K562 (cell line): ENCODE results near the gene ZSCAN29. TPM values are rescaled to one million over a fixed set of nuclear protein-coding genes. Genes with fewer than 3 reads are reported as not detected.
A peak's percentile ranks its signal among the peaks of the same experiment; 100 is the strongest.

Experiments
- COPS2 ChIP-seq: fragments of 450-650 bp; conservative IDR thresholded peaks from 2 replicates; pipeline ENCODE4 v1.6.1; 2016; ENCODE audit warnings: mild to moderate bottlenecking, moderate library complexity
- DNMT1 ChIP-seq: fragments of 450-650 bp; IDR thresholded peaks from 2 replicates; pipeline ENCODE4 v1.6.1; 2016; ENCODE audit warnings: antibody characterized with exemption, mild to moderate bottlenecking
- E2F3 ChIP-seq: fragments of 250-450 bp; sonication (Bioruptor Pico); IDR thresholded peaks from 2 replicates; pipeline ENCODE4 v1.4.0; 2020; ENCODE audit warnings: mild to moderate bottlenecking
- FOSL1 ChIP-seq: fragments of 200-800 bp; sonication (Bioruptor generic); conservative IDR thresholded peaks from 2 replicates; pipeline ENCODE4 v1.6.1; 2016; ENCODE audit warnings: missing genetic modification characterization, missing compliant biosample characterization
- MCM3 ChIP-seq: fragments of 450-650 bp; IDR thresholded peaks from 2 replicates; pipeline ENCODE4 v1.6.1; 2016
- NFATC3 ChIP-seq: fragments of 450-650 bp; IDR thresholded peaks from 2 replicates; pipeline ENCODE4 v1.6.1; 2017; ENCODE audit warnings: mild to moderate bottlenecking
- NR2C2 ChIP-seq, 2 experiments: fragments of 200-800 bp in 1 of 2; sonication (Bioruptor generic) in 1 of 2; sonication (generic) in 1 of 2; formaldehyde crosslinking in 1 of 2; IDR thresholded peaks; 2 replicates each; pipeline versions ENCODE4 v1.6.1 to v1.8.0; 2016 to 2022; ENCODE audit warnings: mild to moderate bottlenecking in 1 of 2, missing compliant biosample characterization in 1 of 2, missing genetic modification characterization in 1 of 2, missing genetic modification reagents in 1 of 2
- RAD21 ChIP-seq, 2 experiments: fragments of 250-450 bp in 1 of 2; fragments of 450-650 bp in 1 of 2; sonication (Bioruptor Pico) in 1 of 2; formaldehyde crosslinking in 1 of 2; IDR thresholded peaks in 1 of 2; conservative IDR thresholded peaks in 1 of 2; 2 replicates each; pipeline versions ENCODE4 v1.4.0 to v1.8.0; 2020 to 2022; ENCODE audit warnings: mild to moderate bottlenecking in 2 of 2, moderate library complexity in 1 of 2
- RBM14 ChIP-seq: fragments of 200-400 bp; formaldehyde crosslinking; IDR thresholded peaks from 2 replicates; pipeline ENCODE4 v1.6.1; 2018; ENCODE audit warnings: low read depth, mild to moderate bottlenecking, low read length, moderate library complexity, borderline replicate concordance; ENCODE audit not compliant: insufficient read depth
- RUNX1 ChIP-seq: sonication (generic); IDR thresholded peaks from 2 replicates; pipeline ENCODE4 v1.6.1; 2016; ENCODE audit warnings: antibody characterized with exemption, low read depth
- TCF3 ChIP-seq: sonication (generic); formaldehyde crosslinking; IDR thresholded peaks from 2 replicates; pipeline ENCODE4 v1.4.0; 2020; ENCODE audit warnings: mild to moderate bottlenecking, missing genetic modification reagents
- ZBTB49 ChIP-seq: sonication (generic); formaldehyde crosslinking; IDR thresholded peaks from 2 replicates; pipeline ENCODE4 v1.8.0; 2022; ENCODE audit warnings: missing genetic modification reagents, mild to moderate bottlenecking, borderline replicate concordance
- ZBTB7A ChIP-seq: IDR thresholded peaks from 2 replicates; pipeline ENCODE4 v1.6.1; 2011; ENCODE audit warnings: low read depth, mild to moderate bottlenecking, low read length, moderate library complexity, borderline replicate concordance; ENCODE audit not compliant: control insufficient read depth
- ZKSCAN8 ChIP-seq: fragments of 200-800 bp; sonication (Bioruptor generic); IDR thresholded peaks from 2 replicates; pipeline ENCODE4 v1.6.1; 2016; ENCODE audit warnings: missing genetic modification characterization, missing compliant biosample characterization
- ZNF316 ChIP-seq: fragments of 450-650 bp; IDR thresholded peaks from 2 replicates; pipeline ENCODE4 v1.6.1; 2016
- ZNF445 ChIP-seq: fragments of 250-450 bp; sonication (Bioruptor Pico); IDR thresholded peaks from 2 replicates; pipeline ENCODE4 v1.4.0; 2020; ENCODE audit warnings: low read depth, mild to moderate bottlenecking, moderate library complexity
- ZNF696 ChIP-seq: fragments of 250-450 bp; sonication (Bioruptor Pico); conservative IDR thresholded peaks from 2 replicates; pipeline ENCODE4 v1.4.0; 2020; ENCODE audit warnings: mild to moderate bottlenecking, moderate library complexity
- ZNF780A ChIP-seq: fragments of 250-450 bp; sonication (Bioruptor Pico); IDR thresholded peaks from 2 replicates; pipeline ENCODE4 v1.5.0; 2021; ENCODE audit warnings: mild to moderate bottlenecking
- polyA plus RNA-seq, 8 experiments: library from polyadenylated mRNA; depleted of rRNA in 4 of 8; stranded (reverse) in 5 of 8; unstranded in 3 of 8; fragments of >200 nt; fragmentation: Nextera tagmentation in 2 of 8; fragmentation: Illumina TruSeq in 1 of 8; extraction: Ambion mirVana in 2 of 8; extraction: Trizol in 1 of 8; gene quantifications; 2 replicates each; pipeline versions ENCODE4 v1.2.1 to v1.2.3, GENCODE V29; 2011 to 2014; ENCODE audit warnings: inconsistent platforms in 1 of 8, missing spikeins in 1 of 8
- total RNA-seq, 7 experiments: library from RNA; depleted of rRNA in 6 of 7; stranded (reverse); fragments of >200 nt in 6 of 7; fragmentation: Illumina TruSeq in 2 of 7; extraction: Trizol in 2 of 7; gene quantifications; 2 replicates each; pipeline versions ENCODE4 v1.2.1 to v1.2.3, GENCODE V29; 2011 to 2021; ENCODE audit warnings: low replicate concordance in 1 of 7
- TF ChIP-seq, protein P1 (sequence below): sonication (generic); formaldehyde crosslinking; IDR thresholded peaks from 2 replicates; pipeline ENCODE4 v1.9.0; 2022; ENCODE audit warnings: mild to moderate bottlenecking, missing genetic modification reagents
- TF ChIP-seq, protein P2 (sequence below): sonication (generic); formaldehyde crosslinking; IDR thresholded peaks from 2 replicates; pipeline ENCODE4 v1.8.1; 2023; ENCODE audit warnings: mild to moderate bottlenecking, missing genetic modification reagents
- TF ChIP-seq, protein P3 (sequence below): fragments of 450-650 bp; IDR thresholded peaks from 2 replicates; pipeline ENCODE4 v1.6.1; 2017; ENCODE audit warnings: antibody characterized with exemption

Gene ZSCAN29
- total and polyA plus RNA-seq, 9 of the 15 experiments (the other 6 are each of a cell fraction or from before 2014, with no cell fraction given), result 2.5 to 28.6 (median 19.7) TPM

DNA sequence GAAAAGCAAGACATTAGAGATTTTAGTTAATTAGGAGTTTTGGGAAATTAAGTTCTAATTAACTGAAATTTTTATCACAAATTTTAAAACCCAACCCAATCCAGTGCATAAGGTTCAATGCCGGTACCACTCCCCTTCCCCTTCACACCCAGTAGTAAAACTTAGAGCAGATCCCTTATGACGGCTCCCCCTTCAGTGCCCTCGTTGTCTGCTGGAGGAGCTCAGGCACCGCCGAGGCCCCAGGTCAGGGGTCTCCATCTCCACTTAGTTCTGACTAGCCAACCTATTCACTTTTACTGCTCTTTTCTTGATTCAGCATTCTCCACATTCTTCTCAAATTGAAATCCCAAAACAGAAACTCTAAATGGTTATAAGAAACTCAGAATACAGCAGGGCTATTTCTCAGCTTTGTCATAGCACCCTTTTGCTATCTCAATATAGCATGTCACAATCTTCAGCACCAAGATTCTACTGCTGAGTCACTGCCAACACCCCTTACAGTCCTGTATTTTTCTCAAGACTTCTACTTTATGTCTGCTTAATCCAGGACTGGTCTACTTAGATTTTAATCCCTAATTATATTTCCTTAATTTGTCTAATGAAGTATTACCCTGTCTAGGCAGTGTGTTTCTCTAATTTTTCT lies 39.9 kb upstream of the ZSCAN29 start (continued):
- no peak for TF ChIP-seq ZNF445
- TF ChIP-seq, protein P1, sequence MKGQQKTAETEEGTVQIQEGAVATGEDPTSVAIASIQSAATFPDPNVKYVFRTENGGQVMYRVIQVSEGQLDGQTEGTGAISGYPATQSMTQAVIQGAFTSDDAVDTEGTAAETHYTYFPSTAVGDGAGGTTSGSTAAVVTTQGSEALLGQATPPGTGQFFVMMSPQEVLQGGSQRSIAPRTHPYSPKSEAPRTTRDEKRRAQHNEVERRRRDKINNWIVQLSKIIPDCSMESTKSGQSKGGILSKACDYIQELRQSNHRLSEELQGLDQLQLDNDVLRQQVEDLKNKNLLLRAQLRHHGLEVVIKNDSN (CRISPR knock-in tag), result no peak
- TF ChIP-seq, protein P2, sequence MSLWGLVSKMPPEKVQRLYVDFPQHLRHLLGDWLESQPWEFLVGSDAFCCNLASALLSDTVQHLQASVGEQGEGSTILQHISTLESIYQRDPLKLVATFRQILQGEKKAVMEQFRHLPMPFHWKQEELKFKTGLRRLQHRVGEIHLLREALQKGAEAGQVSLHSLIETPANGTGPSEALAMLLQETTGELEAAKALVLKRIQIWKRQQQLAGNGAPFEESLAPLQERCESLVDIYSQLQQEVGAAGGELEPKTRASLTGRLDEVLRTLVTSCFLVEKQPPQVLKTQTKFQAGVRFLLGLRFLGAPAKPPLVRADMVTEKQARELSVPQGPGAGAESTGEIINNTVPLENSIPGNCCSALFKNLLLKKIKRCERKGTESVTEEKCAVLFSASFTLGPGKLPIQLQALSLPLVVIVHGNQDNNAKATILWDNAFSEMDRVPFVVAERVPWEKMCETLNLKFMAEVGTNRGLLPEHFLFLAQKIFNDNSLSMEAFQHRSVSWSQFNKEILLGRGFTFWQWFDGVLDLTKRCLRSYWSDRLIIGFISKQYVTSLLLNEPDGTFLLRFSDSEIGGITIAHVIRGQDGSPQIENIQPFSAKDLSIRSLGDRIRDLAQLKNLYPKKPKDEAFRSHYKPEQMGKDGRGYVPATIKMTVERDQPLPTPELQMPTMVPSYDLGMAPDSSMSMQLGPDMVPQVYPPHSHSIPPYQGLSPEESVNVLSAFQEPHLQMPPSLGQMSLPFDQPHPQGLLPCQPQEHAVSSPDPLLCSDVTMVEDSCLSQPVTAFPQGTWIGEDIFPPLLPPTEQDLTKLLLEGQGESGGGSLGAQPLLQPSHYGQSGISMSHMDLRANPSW (CRISPR knock-in tag), result no peak
- TF ChIP-seq FOSL1 (tag), result peak; percentile 65
- TF ChIP-seq, protein P3, sequence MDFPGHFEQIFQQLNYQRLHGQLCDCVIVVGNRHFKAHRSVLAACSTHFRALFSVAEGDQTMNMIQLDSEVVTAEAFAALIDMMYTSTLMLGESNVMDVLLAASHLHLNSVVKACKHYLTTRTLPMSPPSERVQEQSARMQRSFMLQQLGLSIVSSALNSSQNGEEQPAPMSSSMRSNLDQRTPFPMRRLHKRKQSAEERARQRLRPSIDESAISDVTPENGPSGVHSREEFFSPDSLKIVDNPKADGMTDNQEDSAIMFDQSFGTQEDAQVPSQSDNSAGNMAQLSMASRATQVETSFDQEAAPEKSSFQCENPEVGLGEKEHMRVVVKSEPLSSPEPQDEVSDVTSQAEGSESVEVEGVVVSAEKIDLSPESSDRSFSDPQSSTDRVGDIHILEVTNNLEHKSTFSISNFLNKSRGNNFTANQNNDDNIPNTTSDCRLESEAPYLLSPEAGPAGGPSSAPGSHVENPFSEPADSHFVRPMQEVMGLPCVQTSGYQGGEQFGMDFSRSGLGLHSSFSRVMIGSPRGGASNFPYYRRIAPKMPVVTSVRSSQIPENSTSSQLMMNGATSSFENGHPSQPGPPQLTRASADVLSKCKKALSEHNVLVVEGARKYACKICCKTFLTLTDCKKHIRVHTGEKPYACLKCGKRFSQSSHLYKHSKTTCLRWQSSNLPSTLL, result no peak
- TF ChIP-seq ZBTB49 (CRISPR knock-in tag), result no peak
- no peak for TF ChIP-seq MCM3
- no peak for TF ChIP-seq ZNF780A (CRISPR knock-in tag)
- peak; percentile 34; the same call in 1 of the 2 replicates for TF ChIP-seq TCF3 (CRISPR knock-in tag)
- no peak for TF ChIP-seq NFATC3
- TF ChIP-seq RAD21 (CRISPR knock-in tag; conservative IDR thresholded peaks at IDR 0.05 in 1 of 2, IDR thresholded peaks at IDR 0.05 in 1 of 2), result no peak
- no peak for TF ChIP-seq RUNX1
- no peak for TF ChIP-seq E2F3 (CRISPR knock-in tag)
- no peak for TF ChIP-seq ZKSCAN8 (CRISPR knock-in tag)
- TF ChIP-seq COPS2, result no peak
- peak; percentile 93 for TF ChIP-seq ZNF316
- TF ChIP-seq RBM14, result no peak
- peak; percentile 48; the same call in 1 of the 2 replicates for TF ChIP-seq ZBTB7A
- TF ChIP-seq ZNF696 (CRISPR knock-in tag), result no peak
- TF ChIP-seq NR2C2 (CRISPR knock-in tag; IDR thresholded peaks at IDR 0.05), result no peak
- peak; percentile 26; the same call in 1 of the 2 replicates for TF ChIP-seq NR2C2 (tag; IDR thresholded peaks at IDR 0.05)
- TF ChIP-seq DNMT1, result no peak
